Fibroblast of pulmonary artery (primary cell): ENCODE measurements around the gene AAR2.

Experiments used
- DNase-seq: peaks from one replicate; pipeline ENCODE4 v3.0.0-alpha.2; 2010; ENCODE audit warnings: low read depth
- H3K4me3 ChIP-seq: replicated peaks from 2 replicates; pipeline ENCODE4 v1.5.1; 2011; ENCODE audit warnings: low read depth, mild to moderate bottlenecking, control low read depth, low read length, moderate library complexity
- TF ChIP-seq, protein P1 (sequence below): IDR thresholded peaks from 2 replicates; pipeline ENCODE4 v1.5.1; 2011; ENCODE audit warnings: mild to moderate bottlenecking, control low read depth, low read length, inconsistent platforms; ENCODE audit errors: missing control alignments

The AAR2 gene

DNA sequence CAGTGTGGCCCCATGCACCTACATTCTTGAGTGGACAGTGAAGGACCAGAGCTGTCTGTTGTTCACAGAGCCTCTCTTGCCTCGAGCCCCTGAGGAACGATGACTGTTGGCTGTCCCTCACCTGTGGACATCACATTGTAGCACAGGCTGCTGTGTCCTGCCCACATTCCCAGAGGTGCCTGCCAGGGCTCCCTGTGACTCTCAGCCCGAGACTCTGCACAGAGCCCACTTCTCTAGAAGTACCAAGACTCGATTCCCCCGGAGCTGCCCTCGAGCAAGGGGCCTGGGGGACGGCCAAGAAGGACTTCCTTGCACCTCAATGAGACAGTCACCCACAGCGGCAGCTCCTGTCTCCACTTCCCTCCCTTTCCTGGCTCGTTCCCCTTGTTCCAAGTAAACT, 41.3 kb downstream of the AAR2 start:
- TF ChIP-seq, protein P1, sequence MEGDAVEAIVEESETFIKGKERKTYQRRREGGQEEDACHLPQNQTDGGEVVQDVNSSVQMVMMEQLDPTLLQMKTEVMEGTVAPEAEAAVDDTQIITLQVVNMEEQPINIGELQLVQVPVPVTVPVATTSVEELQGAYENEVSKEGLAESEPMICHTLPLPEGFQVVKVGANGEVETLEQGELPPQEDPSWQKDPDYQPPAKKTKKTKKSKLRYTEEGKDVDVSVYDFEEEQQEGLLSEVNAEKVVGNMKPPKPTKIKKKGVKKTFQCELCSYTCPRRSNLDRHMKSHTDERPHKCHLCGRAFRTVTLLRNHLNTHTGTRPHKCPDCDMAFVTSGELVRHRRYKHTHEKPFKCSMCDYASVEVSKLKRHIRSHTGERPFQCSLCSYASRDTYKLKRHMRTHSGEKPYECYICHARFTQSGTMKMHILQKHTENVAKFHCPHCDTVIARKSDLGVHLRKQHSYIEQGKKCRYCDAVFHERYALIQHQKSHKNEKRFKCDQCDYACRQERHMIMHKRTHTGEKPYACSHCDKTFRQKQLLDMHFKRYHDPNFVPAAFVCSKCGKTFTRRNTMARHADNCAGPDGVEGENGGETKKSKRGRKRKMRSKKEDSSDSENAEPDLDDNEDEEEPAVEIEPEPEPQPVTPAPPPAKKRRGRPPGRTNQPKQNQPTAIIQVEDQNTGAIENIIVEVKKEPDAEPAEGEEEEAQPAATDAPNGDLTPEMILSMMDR: no peak
- no peak overlapping the region for H3K4me3 ChIP-seq
- no peak for DNase-seq

DNA sequence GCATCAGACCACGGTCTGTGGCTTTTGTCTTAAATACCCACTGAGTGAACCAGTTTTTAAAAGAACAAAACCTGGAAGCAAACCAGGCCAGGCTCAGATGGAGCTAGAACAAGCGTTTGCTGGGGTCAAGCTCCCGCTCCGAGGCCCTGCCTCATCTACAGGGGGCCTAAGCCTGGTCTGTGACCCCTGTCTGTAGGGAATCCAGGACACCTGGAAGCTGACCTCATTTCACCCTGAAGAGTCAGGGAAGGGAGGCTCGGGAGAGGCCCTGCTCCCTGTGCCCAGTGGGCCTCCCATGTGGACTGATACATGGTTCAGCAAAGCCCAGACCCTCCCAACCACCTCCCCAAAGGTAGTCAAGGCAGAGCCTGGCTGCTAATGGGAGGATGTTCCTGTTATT, 43.1 kb downstream of the AAR2 start:
- no peak for DNase-seq
- TF ChIP-seq, protein P1: no peak
- no peak overlapping the region for H3K4me3 ChIP-seq

DNA sequence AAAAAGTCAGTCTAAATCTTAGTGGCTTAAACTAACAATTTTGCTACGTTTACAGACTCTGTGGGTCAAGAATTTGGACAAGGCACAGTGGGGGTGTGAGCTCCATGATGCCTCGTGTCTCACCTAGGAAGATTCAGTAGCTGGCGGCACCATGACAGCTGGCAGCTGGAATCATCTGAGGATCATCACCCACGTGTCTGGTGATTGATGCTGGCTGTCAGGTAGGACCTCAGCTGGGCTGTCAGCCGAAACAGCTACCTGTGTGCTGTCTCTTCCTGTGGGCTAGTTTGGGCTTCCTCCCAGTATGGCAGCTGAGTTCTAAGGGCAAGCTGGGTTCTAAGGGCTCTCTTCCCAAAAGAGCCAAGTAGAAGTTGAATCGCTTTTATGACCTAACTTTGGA, 43.5 kb downstream of the AAR2 start:
- TF ChIP-seq, protein P1: no peak
- DNase-seq: no peak
- H3K4me3 ChIP-seq: no peak overlapping the region

DNA sequence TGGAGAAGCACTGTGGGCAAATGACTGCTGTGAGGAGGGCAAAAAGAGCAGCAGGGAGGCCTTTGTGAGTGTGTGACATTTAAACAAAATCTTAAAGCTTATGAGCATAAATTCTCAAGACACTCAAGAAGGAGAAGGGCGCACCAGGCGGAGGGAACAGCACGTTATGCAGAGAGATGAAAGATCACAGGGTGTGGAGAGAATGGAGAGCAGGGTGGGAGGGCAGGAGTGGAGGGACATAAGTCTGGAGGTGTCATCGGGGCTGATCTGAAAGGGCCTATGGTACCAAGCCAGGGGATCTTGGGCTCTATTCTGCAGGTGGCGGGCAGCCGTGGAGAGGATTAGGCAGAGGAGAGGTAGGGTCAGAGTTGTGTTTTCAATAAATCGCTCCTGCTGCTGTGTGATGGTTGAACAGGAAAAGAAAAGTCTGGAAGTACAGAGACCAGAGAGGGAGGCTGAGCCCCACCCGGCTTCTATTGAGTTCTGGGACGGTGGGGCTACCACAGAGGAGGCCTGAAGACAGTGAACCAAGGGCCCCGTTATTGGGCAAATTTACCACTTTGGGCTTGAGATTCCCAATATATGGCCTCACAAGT, 45.6 kb downstream of the AAR2 start:
- no peak overlapping the region for H3K4me3 ChIP-seq
- TF ChIP-seq, protein P1: no peak
- DNase-seq: no peak

DNA sequence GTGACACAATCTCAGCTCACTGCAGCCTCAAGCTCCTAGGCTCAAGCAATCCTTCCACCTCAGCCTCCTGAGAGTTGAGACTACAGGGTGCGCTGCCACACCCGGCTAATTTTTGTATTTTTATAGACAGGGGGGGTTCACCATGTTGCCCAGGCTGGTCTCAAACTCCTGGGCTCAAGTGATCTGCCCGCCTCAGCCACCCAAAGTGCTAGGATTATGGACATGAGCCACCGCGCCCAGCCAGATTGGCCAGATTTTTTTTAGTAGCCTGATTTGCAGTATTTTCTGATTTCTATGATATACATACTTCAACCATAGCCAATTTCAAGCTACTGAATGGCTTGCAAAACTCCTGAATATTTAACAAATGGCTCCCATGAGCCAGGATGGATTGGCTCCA, 48.5 kb downstream of the AAR2 start:
- H3K4me3 ChIP-seq: no peak overlapping the region
- TF ChIP-seq, protein P1: no peak
- no peak for DNase-seq

DNA sequence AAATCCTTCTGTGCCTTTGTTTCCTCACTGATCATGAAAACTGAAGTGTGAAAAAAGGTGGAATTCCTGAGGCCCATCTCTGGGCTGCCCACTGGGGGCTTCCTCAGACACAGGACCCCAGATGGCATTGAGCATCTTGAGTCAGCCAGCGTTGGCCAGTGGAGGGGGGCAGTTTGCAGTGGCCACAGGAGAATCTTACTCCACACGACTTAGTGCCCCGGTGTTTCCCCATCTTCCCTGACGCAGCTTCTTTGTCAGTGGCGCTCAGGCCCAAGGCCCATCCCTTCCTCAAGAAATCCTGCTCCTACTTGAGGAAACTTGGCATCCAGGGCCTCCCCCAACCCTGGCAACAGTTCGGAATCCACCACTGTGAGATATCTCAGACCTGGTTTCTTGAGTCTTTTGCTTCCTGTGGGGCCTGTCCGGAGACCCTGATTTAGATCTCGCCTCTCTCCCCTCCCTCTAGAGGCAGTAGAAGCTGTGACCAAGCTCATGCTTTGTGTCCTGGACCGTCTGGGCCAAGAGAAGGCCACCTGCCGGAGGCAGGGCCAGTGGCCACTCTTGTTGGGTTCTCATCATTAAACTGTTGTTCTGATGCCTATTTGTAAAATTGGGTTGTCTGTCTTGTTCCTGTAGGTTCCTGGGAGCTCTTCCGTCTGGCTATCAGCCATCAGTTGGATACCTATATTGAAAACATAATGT, 49.6 kb downstream of the AAR2 start:
- H3K4me3 ChIP-seq: no peak overlapping the region
- no peak for DNase-seq

More for the DNA sequence above, 49.6 kb downstream of the AAR2 start:
- TF ChIP-seq, protein P1: no peak
